ENCODE results near the gene RBX1.
A peak's percentile ranks its signal among the peaks of the same experiment; 100 is the strongest.
"Not testable (repeated sequence)": the region's sequence is repeated elsewhere in the genome, so short reads cannot be mapped to it uniquely, and the experiment has no call there.

Gene RBX1

GRCh38 chr22:41001722-41002122, 50.5 kb downstream of the RBX1 start:
- H3K27me3 ChIP-seq (ENCODE audit: control insufficient read depth, insufficient read depth, low read length), result no peaks in the 10 kb centered on the region
- H3K4me1 ChIP-seq (ENCODE audit: control insufficient read depth, low read depth, low read length), result no peaks in the 10 kb centered on the region
- H3K27ac ChIP-seq (ENCODE audit: low read length), result no peak overlapping the region
- no peaks in the 10 kb centered on the region for H3K36me3 ChIP-seq (ENCODE audit: control insufficient read depth, low read depth, low read length)
- H3K9ac ChIP-seq (ENCODE audit: low read length), result no peak overlapping the region
- H3K9me3 ChIP-seq (ENCODE audit: control insufficient read depth, low read depth, low read length), result no peaks in the 10 kb centered on the region
- no peak overlapping the region for H3K4me3 ChIP-seq (ENCODE audit: low read length)

GRCh38 chr22:41002386-41002785, 51.2 kb downstream of the RBX1 start:
- H3K27me3 ChIP-seq (ENCODE audit: control insufficient read depth, insufficient read depth, low read length); H3K4me1 ChIP-seq (ENCODE audit: control insufficient read depth, low read depth, low read length); H3K36me3 ChIP-seq (ENCODE audit: control insufficient read depth, low read depth, low read length); H3K4me3 ChIP-seq (ENCODE audit: low read length); H3K9me3 ChIP-seq (ENCODE audit: control insufficient read depth, low read depth, low read length); H3K27ac ChIP-seq (ENCODE audit: low read length); H3K9ac ChIP-seq (ENCODE audit: low read length): not testable (repeated sequence)

GRCh38 chr22:41003066-41003465, 51.9 kb downstream of the RBX1 start:
- Histone ChIP-seq H3K4me1 (ENCODE audit: control insufficient read depth, low read depth, low read length) (no peaks in the 10 kb centered on the region), H3K9me3 (ENCODE audit: control insufficient read depth, low read depth, low read length) (no peaks in the 10 kb centered on the region), H3K27me3 (ENCODE audit: control insufficient read depth, insufficient read depth, low read length) (no peaks in the 10 kb centered on the region), H3K4me3 (ENCODE audit: low read length) (no peak overlapping the region), H3K36me3 (ENCODE audit: control insufficient read depth, low read depth, low read length) (no peaks in the 10 kb centered on the region), H3K9ac (ENCODE audit: low read length) (no peak overlapping the region), H3K27ac (ENCODE audit: low read length) (no peak overlapping the region)

GRCh38 chr22:41003976-41004375, 52.8 kb downstream of the RBX1 start:
- H3K4me1 ChIP-seq (ENCODE audit: control insufficient read depth, low read depth, low read length), result no peaks in the 10 kb centered on the region
- no peaks in the 10 kb centered on the region for H3K27me3 ChIP-seq (ENCODE audit: control insufficient read depth, insufficient read depth, low read length)
- H3K9me3 ChIP-seq (ENCODE audit: control insufficient read depth, low read depth, low read length), result no peaks in the 10 kb centered on the region
- no peaks in the 10 kb centered on the region for H3K36me3 ChIP-seq (ENCODE audit: control insufficient read depth, low read depth, low read length)
- H3K27ac ChIP-seq (ENCODE audit: low read length), result no peak overlapping the region
- H3K9ac ChIP-seq (ENCODE audit: low read length), result no peak overlapping the region
- H3K4me3 ChIP-seq (ENCODE audit: low read length), result no peak overlapping the region

- no peak overlapping the region for H3K9ac ChIP-seq (ENCODE audit: low read length)
- H3K9me3 ChIP-seq (ENCODE audit: control insufficient read depth, low read depth, low read length), result no peaks in the 10 kb centered on the region
- no peaks in the 10 kb centered on the region for H3K27me3 ChIP-seq (ENCODE audit: control insufficient read depth, insufficient read depth, low read length)
- no peak overlapping the region for H3K4me3 ChIP-seq (ENCODE audit: low read length)
- peaks cover 5% of the 10 kb centered on the region for H3K4me1 ChIP-seq (ENCODE audit: control insufficient read depth, low read depth, low read length)
- no peak overlapping the region for H3K27ac ChIP-seq (ENCODE audit: low read length)
- H3K36me3 ChIP-seq (ENCODE audit: control insufficient read depth, low read depth, low read length), result no peaks in the 10 kb centered on the region
Observed at GRCh38 chr22:41009222-41009948, 58.2 kb downstream of the RBX1 start.

GRCh38 chr22:41015003-41015402, 63.8 kb downstream of the RBX1 start:
- Histone ChIP-seq H3K27me3 (ENCODE audit: control insufficient read depth, insufficient read depth, low read length) (no peaks in the 10 kb centered on the region), H3K36me3 (ENCODE audit: control insufficient read depth, low read depth, low read length) (no peaks in the 10 kb centered on the region), H3K4me1 (ENCODE audit: control insufficient read depth, low read depth, low read length) (no peaks in the 10 kb centered on the region), H3K4me3 (ENCODE audit: low read length) (no peak overlapping the region), H3K27ac (ENCODE audit: low read length) (no peak overlapping the region), H3K9me3 (ENCODE audit: control insufficient read depth, low read depth, low read length) (no peaks in the 10 kb centered on the region), H3K9ac (ENCODE audit: low read length) (no peak overlapping the region)

GRCh38 chr22:41021061-41021612, 70.0 kb downstream of the RBX1 start:
- Histone ChIP-seq H3K4me1 (ENCODE audit: control insufficient read depth, low read depth, low read length) (peaks cover 11% of the 10 kb centered on the region), H3K27ac (ENCODE audit: low read length) (peak overlapping the region; percentile 35), H3K9ac (ENCODE audit: low read length) (peak overlapping the region; percentile 82), H3K27me3 (ENCODE audit: control insufficient read depth, insufficient read depth, low read length) (peaks cover 9% of the 10 kb centered on the region), H3K4me3 (ENCODE audit: low read length) (peak overlapping the region; percentile 57), H3K9me3 (ENCODE audit: control insufficient read depth, low read depth, low read length) (no peaks in the 10 kb centered on the region), H3K36me3 (ENCODE audit: control insufficient read depth, low read depth, low read length) (no peaks in the 10 kb centered on the region)

- H3K9ac ChIP-seq (ENCODE audit: low read length), result peak overlapping the region; percentile 82
- H3K27me3 ChIP-seq (ENCODE audit: control insufficient read depth, insufficient read depth, low read length), result peaks cover 9% of the 10 kb centered on the region
- no peaks in the 10 kb centered on the region for H3K9me3 ChIP-seq (ENCODE audit: control insufficient read depth, low read depth, low read length)
- H3K27ac ChIP-seq (ENCODE audit: low read length), result peak overlapping the region; percentile 35
- H3K36me3 ChIP-seq (ENCODE audit: control insufficient read depth, low read depth, low read length), result no peaks in the 10 kb centered on the region
- peak overlapping the region; percentile 57 for H3K4me3 ChIP-seq (ENCODE audit: low read length)
- peaks cover 11% of the 10 kb centered on the region for H3K4me1 ChIP-seq (ENCODE audit: control insufficient read depth, low read depth, low read length)
Observed at GRCh38 chr22:41021613-41022454, 70.7 kb downstream of the RBX1 start.

- H3K9ac ChIP-seq (ENCODE audit: low read length), result peak overlapping the region; percentile 82
- H3K4me1 ChIP-seq (ENCODE audit: control insufficient read depth, low read depth, low read length), result peaks cover 11% of the 10 kb centered on the region
- H3K27ac ChIP-seq (ENCODE audit: low read length), result peak overlapping the region; percentile 24
- H3K4me3 ChIP-seq (ENCODE audit: low read length), result peak overlapping the region; percentile 57
- no peaks in the 10 kb centered on the region for H3K36me3 ChIP-seq (ENCODE audit: control insufficient read depth, low read depth, low read length)
- peaks cover 9% of the 10 kb centered on the region for H3K27me3 ChIP-seq (ENCODE audit: control insufficient read depth, insufficient read depth, low read length)
- no peaks in the 10 kb centered on the region for H3K9me3 ChIP-seq (ENCODE audit: control insufficient read depth, low read depth, low read length)
Observed at GRCh38 chr22:41022470-41023298, 71.5 kb downstream of the RBX1 start.

Data from iPS-18a (cell line).